GM12878 (cell line): ENCODE measurements around the gene OLAH. TPM values are rescaled to one million over a fixed set of nuclear protein-coding genes. Genes with fewer than 3 reads are reported as not detected.
A peak's percentile ranks its signal among the peaks of the same experiment; 100 is the strongest.

Source experiments
- CHD1 ChIP-seq: IDR thresholded peaks from 2 replicates; pipeline ENCODE4 v1.6.1; 2012; ENCODE audit warnings: low read depth, low read length, improper control_type of control experiment
- CHD2 ChIP-seq: IDR thresholded peaks from 2 replicates; pipeline ENCODE4 v1.6.1; 2011; ENCODE audit warnings: low read depth, low read length, improper control_type of control experiment, borderline replicate concordance
- HDGF ChIP-seq: fragments of 450-650 bp; IDR thresholded peaks from 2 replicates; pipeline ENCODE4 v1.6.1; 2016; ENCODE audit warnings: antibody characterized with exemption
- IKZF1 ChIP-seq: fragments of 450-650 bp; conservative IDR thresholded peaks from 2 replicates; pipeline ENCODE4 v1.6.1; 2017; ENCODE audit warnings: antibody characterized with exemption, mild to moderate bottlenecking
- IKZF2 ChIP-seq, 2 experiments: fragments of 450-650 bp; IDR thresholded peaks; 2 replicates each; pipeline ENCODE4 v1.6.1; 2017; ENCODE audit warnings: mild to moderate bottlenecking in 2 of 2, moderate library complexity in 2 of 2
- KLF5 ChIP-seq: fragments of 450-650 bp; IDR thresholded peaks from 2 replicates; pipeline ENCODE4 v1.6.1; 2014; ENCODE audit warnings: mild to moderate bottlenecking; ENCODE audit not compliant: partially characterized antibody
- NFXL1 ChIP-seq: fragments of 450-650 bp; IDR thresholded peaks from 2 replicates; pipeline ENCODE4 v1.6.1; 2017; ENCODE audit warnings: antibody characterized with exemption, mild to moderate bottlenecking, borderline replicate concordance
- POLR2A ChIP-seq: IDR thresholded peaks from 2 replicates; pipeline ENCODE4 v1.6.1; 2011; ENCODE audit warnings: low read depth, mild to moderate bottlenecking, low read length
- POLR2AphosphoS5 ChIP-seq: IDR thresholded peaks from 2 replicates; pipeline ENCODE4 v1.6.1; 2011; ENCODE audit warnings: mild to moderate bottlenecking, low read length, inconsistent platforms
- TCF3 ChIP-seq: IDR thresholded peaks from 2 replicates; pipeline ENCODE4 v1.6.1; 2012; ENCODE audit warnings: low read depth, mild to moderate bottlenecking, low read length, borderline replicate concordance; ENCODE audit not compliant: insufficient read depth
- ZZZ3 ChIP-seq: IDR thresholded peaks from 2 replicates; pipeline ENCODE4 v1.6.1; 2011; ENCODE audit warnings: low read depth; ENCODE audit not compliant: control insufficient read depth, insufficient read length
- polyA plus RNA-seq, 11 experiments: library from polyadenylated mRNA; depleted of rRNA in 4 of 11; unstranded in 6 of 11; stranded (reverse) in 5 of 11; fragments of >200 nt; fragmentation: Nextera tagmentation in 4 of 11; fragmentation: Illumina TruSeq in 1 of 11; extraction: Ambion mirVana in 4 of 11; extraction: Trizol in 1 of 11; gene quantifications; 1 replicate in 1 of 11; 2 replicates in 10 of 11; pipeline versions ENCODE4 v1.2.1 to v1.2.3, GENCODE V29; 2011 to 2016; ENCODE audit warnings: inconsistent platforms in 2 of 11, missing spikeins in 2 of 11, low read depth in 1 of 11
- total RNA-seq, 4 experiments: library from RNA; depleted of rRNA in 3 of 4; stranded (reverse); fragments of >200 nt in 3 of 4; fragmentation: Illumina TruSeq in 1 of 4; extraction: Trizol in 1 of 4; gene quantifications; 2 replicates each; pipeline versions ENCODE4 v1.2.1 to v1.2.3, GENCODE V29; 2013 to 2021
- TF ChIP-seq, protein P1 (sequence below): fragments of 450-650 bp; IDR thresholded peaks from 2 replicates; pipeline ENCODE4 v1.6.1; 2018; ENCODE audit warnings: mild to moderate bottlenecking, low read depth, moderate library complexity; ENCODE audit not compliant: partially characterized antibody
- TF ChIP-seq, protein P2 (sequence below): fragments of 450-650 bp; IDR thresholded peaks from 2 replicates; pipeline ENCODE4 v1.6.1; 2017; ENCODE audit warnings: borderline replicate concordance
- TF ChIP-seq, protein P3 (sequence below): fragments of 150-350 bp; IDR thresholded peaks from 2 replicates; pipeline ENCODE4 v1.6.1; 2014; ENCODE audit warnings: mild to moderate bottlenecking, low read depth, low read length
- TF ChIP-seq, protein P4 (sequence below): IDR thresholded peaks from 2 replicates; pipeline ENCODE4 v1.6.1; 2012; ENCODE audit warnings: mild to moderate bottlenecking, low read depth, low read length
- TF ChIP-seq, protein P5 (sequence below): IDR thresholded peaks from 2 replicates; pipeline ENCODE4 v1.6.1; 2012; ENCODE audit warnings: low read depth, low read length, improper control_type of control experiment
- TF ChIP-seq, protein P6 (sequence below): fragments of 450-650 bp; IDR thresholded peaks from 2 replicates; pipeline ENCODE4 v1.6.1; 2018; ENCODE audit warnings: borderline replicate concordance, mild to moderate bottlenecking; ENCODE audit not compliant: partially characterized antibody

The OLAH gene
- total and polyA plus RNA-seq, 10 of the 15 experiments (the other 5 are each of a cell fraction or from before 2014, with no cell fraction given) = 0.10 to 1.4 (median 0.59) TPM; not detected in 1

DNA sequence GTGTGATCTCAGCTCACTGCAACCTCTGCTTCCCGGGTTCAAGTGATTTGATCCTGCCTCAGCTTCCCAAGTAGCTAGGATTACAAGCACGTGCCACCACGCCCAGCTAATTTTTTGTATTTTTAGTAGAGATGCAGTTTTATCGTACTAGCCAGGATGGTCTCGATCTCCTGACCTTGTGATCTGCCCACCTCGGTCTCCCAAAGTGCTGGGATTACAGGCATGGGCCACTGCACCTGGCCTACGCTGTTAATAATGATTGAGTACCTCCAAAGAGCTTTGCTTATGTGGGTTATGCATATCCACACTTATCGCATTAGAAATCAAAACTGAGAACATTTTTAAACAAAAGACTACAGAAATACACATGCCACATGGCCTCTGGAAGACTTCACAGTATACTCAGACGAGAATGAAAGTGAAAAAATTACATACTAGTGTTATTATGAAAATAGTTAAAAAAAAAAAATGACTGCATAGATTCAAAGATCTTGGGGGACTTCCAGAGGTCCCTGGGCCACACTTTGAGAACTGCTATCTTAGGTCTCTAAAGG is 78.8 kb downstream of the OLAH start (continued):
- TF ChIP-seq, protein P1, sequence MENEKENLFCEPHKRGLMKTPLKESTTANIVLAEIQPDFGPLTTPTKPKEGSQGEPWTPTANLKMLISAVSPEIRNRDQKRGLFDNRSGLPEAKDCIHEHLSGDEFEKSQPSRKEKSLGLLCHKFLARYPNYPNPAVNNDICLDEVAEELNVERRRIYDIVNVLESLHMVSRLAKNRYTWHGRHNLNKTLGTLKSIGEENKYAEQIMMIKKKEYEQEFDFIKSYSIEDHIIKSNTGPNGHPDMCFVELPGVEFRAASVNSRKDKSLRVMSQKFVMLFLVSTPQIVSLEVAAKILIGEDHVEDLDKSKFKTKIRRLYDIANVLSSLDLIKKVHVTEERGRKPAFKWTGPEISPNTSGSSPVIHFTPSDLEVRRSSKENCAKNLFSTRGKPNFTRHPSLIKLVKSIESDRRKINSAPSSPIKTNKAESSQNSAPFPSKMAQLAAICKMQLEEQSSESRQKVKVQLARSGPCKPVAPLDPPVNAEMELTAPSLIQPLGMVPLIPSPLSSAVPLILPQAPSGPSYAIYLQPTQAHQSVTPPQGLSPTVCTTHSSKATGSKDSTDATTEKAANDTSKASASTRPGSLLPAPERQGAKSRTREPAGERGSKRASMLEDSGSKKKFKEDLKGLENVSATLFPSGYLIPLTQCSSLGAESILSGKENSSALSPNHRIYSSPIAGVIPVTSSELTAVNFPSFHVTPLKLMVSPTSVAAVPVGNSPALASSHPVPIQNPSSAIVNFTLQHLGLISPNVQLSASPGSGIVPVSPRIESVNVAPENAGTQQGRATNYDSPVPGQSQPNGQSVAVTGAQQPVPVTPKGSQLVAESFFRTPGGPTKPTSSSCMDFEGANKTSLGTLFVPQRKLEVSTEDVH = no peak
- TF ChIP-seq, protein P2, sequence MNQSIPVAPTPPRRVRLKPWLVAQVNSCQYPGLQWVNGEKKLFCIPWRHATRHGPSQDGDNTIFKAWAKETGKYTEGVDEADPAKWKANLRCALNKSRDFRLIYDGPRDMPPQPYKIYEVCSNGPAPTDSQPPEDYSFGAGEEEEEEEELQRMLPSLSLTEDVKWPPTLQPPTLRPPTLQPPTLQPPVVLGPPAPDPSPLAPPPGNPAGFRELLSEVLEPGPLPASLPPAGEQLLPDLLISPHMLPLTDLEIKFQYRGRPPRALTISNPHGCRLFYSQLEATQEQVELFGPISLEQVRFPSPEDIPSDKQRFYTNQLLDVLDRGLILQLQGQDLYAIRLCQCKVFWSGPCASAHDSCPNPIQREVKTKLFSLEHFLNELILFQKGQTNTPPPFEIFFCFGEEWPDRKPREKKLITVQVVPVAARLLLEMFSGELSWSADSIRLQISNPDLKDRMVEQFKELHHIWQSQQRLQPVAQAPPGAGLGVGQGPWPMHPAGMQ = no peak
- TF ChIP-seq KLF5 (no peak), NFXL1 (no peak), CHD1 (no peak), IKZF2 (IDR thresholded peaks at IDR 0.05) (peak; percentile 81 to 89), CHD2 (peak; percentile 79; the same call in 1 of the 2 replicates), HDGF (peak; percentile 88), ZZZ3 (no peak), POLR2AphosphoS5 (no peak; the same call in 1 of the 2 replicates), POLR2A (no peak), IKZF1 (peak; percentile 83), TCF3 (no peak)
- TF ChIP-seq, protein P3, sequence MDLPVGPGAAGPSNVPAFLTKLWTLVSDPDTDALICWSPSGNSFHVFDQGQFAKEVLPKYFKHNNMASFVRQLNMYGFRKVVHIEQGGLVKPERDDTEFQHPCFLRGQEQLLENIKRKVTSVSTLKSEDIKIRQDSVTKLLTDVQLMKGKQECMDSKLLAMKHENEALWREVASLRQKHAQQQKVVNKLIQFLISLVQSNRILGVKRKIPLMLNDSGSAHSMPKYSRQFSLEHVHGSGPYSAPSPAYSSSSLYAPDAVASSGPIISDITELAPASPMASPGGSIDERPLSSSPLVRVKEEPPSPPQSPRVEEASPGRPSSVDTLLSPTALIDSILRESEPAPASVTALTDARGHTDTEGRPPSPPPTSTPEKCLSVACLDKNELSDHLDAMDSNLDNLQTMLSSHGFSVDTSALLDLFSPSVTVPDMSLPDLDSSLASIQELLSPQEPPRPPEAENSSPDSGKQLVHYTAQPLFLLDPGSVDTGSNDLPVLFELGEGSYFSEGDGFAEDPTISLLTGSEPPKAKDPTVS = no peak
- TF ChIP-seq, protein P4, sequence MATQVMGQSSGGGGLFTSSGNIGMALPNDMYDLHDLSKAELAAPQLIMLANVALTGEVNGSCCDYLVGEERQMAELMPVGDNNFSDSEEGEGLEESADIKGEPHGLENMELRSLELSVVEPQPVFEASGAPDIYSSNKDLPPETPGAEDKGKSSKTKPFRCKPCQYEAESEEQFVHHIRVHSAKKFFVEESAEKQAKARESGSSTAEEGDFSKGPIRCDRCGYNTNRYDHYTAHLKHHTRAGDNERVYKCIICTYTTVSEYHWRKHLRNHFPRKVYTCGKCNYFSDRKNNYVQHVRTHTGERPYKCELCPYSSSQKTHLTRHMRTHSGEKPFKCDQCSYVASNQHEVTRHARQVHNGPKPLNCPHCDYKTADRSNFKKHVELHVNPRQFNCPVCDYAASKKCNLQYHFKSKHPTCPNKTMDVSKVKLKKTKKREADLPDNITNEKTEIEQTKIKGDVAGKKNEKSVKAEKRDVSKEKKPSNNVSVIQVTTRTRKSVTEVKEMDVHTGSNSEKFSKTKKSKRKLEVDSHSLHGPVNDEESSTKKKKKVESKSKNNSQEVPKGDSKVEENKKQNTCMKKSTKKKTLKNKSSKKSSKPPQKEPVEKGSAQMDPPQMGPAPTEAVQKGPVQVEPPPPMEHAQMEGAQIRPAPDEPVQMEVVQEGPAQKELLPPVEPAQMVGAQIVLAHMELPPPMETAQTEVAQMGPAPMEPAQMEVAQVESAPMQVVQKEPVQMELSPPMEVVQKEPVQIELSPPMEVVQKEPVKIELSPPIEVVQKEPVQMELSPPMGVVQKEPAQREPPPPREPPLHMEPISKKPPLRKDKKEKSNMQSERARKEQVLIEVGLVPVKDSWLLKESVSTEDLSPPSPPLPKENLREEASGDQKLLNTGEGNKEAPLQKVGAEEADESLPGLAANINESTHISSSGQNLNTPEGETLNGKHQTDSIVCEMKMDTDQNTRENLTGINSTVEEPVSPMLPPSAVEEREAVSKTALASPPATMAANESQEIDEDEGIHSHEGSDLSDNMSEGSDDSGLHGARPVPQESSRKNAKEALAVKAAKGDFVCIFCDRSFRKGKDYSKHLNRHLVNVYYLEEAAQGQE = no peak
- TF ChIP-seq, protein P5, sequence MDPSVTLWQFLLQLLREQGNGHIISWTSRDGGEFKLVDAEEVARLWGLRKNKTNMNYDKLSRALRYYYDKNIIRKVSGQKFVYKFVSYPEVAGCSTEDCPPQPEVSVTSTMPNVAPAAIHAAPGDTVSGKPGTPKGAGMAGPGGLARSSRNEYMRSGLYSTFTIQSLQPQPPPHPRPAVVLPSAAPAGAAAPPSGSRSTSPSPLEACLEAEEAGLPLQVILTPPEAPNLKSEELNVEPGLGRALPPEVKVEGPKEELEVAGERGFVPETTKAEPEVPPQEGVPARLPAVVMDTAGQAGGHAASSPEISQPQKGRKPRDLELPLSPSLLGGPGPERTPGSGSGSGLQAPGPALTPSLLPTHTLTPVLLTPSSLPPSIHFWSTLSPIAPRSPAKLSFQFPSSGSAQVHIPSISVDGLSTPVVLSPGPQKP = no peak
- TF ChIP-seq, protein P6, sequence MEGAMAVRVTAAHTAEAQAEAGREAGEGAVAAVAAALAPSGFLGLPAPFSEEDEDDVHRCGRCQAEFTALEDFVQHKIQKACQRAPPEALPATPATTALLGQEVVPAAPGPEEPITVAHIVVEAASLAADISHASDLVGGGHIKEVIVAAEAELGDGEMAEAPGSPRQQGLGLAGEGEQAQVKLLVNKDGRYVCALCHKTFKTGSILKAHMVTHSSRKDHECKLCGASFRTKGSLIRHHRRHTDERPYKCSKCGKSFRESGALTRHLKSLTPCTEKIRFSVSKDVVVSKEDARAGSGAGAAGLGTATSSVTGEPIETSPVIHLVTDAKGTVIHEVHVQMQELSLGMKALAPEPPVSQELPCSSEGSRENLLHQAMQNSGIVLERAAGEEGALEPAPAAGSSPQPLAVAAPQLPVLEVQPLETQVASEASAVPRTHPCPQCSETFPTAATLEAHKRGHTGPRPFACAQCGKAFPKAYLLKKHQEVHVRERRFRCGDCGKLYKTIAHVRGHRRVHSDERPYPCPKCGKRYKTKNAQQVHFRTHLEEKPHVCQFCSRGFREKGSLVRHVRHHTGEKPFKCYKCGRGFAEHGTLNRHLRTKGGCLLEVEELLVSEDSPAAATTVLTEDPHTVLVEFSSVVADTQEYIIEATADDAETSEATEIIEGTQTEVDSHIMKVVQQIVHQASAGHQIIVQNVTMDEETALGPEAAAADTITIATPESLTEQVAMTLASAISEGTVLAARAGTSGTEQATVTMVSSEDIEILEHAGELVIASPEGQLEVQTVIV = no peak
